NCI-H2107 treated with DMSO at 0.1 percent for 48 hours (cell line): ENCODE results near the gene TMEM219.

Source experiments
- DNase-seq: peaks from one replicate; lab custom pipeline; 2025; ENCODE audit not compliant: unreplicated experiment; lab: John Stamatoyannopoulos, UW

TMEM219 gene

GRCh38 chr16:29978564-29979270 is 16.8 kb downstream of the TMEM219 start:
- no peak for DNase-seq

GRCh38 chr16:29982560-29983419 is 20.9 kb downstream of the TMEM219 start:
- DNase-seq: no peak

- no peak for DNase-seq
Measured at GRCh38 chr16:29983420-29984136, 21.7 kb downstream of the TMEM219 start.

GRCh38 chr16:29984137-29984763 is 22.4 kb downstream of the TMEM219 start:
- DNase-seq: no peak

- DNase-seq: no peak
Measured at GRCh38 chr16:29984764-29985147, 22.9 kb downstream of the TMEM219 start.

GRCh38 chr16:29985271-29985811 is 23.5 kb downstream of the TMEM219 start:
- no peak for DNase-seq

GRCh38 chr16:29986231-29986630 is 24.4 kb downstream of the TMEM219 start:
- no peak for DNase-seq

- no peak for DNase-seq
Measured at GRCh38 chr16:29986931-29987330, 25.1 kb downstream of the TMEM219 start.

- DNase-seq: no peak
Measured at GRCh38 chr16:29987371-29988085, 25.6 kb downstream of the TMEM219 start.

- DNase-seq: no peak
Measured at GRCh38 chr16:29988346-29989075, 26.6 kb downstream of the TMEM219 start.

- DNase-seq: no peak
Measured at GRCh38 chr16:29989111-29989858, 27.4 kb downstream of the TMEM219 start.

- DNase-seq: no peak
Measured at GRCh38 chr16:29990034-29990433, 28.2 kb downstream of the TMEM219 start.

- no peak for DNase-seq
Measured at GRCh38 chr16:29990883-29991570, 29.1 kb downstream of the TMEM219 start.

- DNase-seq: no peak
Measured at GRCh38 chr16:29991571-29991904, 29.7 kb downstream of the TMEM219 start.

GRCh38 chr16:29992344-29992967 is 30.6 kb downstream of the TMEM219 start:
- no peak for DNase-seq

- DNase-seq: no peak
Measured at GRCh38 chr16:29993191-29993902, 31.5 kb downstream of the TMEM219 start.

- no peak for DNase-seq
Measured at GRCh38 chr16:29993903-29994599, 32.2 kb downstream of the TMEM219 start.
